C4-2B (cell line): ENCODE measurements around the gene DPP7.

Experiments
- H3K27ac ChIP-seq: fragments of 450-650 bp; 2 replicates; pipeline ENCODE4 v1.5.1; 2017
- CTCF ChIP-seq: fragments of 450-650 bp; conservative IDR thresholded peaks from 2 replicates; pipeline ENCODE4 v1.5.1; 2017; ENCODE audit warnings: mild to moderate bottlenecking
- ZFX ChIP-seq: fragments of 450-650 bp; IDR thresholded peaks from 2 replicates; pipeline ENCODE4 v1.6.1; 2017

DPP7 gene

DNA sequence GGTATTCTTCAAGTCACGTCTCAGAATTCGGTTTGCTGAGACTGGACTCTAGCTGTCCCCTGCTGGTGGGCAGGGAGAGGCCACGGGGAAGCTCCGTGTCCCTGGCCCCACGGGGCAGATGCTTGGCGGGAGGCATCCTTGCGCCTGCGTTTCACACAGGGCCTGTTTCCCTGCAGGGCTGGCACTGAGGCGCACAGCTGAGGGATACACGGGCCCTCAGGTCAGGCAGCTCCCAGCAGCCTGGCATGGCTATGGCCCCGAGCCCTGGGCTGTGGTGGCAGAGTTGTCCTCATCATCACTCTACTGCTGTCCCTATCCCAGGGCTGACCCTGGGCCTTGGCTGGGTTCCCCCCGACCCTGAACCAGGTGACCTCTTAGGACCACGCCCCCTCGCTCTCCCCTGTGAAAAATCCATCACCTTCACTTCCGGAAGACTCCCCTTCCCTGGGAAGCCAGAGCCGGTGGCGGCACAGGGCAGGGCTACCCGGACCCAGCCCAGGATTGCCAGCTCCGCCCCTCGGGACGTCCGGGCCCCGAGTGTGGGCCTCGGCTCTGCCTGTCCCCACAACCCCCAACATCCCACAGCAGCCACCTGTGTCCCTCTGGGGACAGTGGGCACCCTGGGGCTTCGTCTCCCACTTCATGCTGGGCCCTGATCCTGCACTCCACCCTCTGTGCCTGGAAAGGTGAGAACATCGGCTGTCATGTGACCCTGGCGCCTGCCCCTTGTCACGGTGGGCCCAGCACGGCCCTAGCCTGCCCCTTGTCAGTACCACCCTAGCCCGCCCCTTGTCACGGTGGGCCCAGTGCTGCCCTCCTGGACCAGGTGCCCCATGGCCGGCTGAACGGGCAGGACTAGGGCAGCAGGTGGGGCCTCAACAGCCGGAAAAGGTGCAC lies 5.0 kb downstream of the DPP7 start:
- TF ChIP-seq CTCF (no peak), ZFX (no peak)
- no peak overlapping the region for H3K27ac ChIP-seq

GRCh38 chr9:137108608-137109249 lies 5.8 kb downstream of the DPP7 start:
- TF ChIP-seq ZFX (no peak), CTCF (no peak)
- H3K27ac ChIP-seq: no peak overlapping the region

GRCh38 chr9:137107982-137108381 lies 6.6 kb downstream of the DPP7 start:
- no peak for TF ChIP-seq ZFX
- no peak for TF ChIP-seq CTCF

DNA sequence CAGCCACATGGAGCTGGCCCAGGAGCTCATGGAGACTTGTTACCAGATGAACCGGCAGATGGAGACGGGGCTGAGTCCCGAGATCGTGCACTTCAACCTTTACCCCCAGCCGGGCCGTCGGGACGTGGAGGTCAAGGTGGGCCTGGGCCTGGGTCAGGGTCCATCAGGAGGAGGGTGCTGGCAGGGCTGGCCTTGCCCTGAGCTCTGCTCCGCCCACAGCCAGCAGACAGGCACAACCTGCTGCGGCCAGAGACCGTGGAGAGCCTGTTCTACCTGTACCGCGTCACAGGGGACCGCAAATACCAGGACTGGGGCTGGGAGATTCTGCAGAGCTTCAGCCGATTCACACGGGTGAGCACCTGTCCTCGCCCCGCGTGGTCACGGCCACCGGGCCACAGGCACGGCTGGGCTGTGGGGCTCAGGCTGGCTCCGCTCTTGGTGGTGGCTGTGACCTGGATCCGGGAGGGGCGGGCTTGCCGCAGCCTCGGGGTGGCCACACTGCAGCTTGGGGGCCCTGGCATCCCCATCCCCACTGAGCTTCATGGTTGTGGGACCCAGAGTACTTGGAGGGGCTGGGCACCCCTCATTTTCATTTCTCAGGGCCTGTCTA lies 7.1 kb downstream of the DPP7 start:
- peak overlapping the region; percentile 20; the same call in 1 of the 2 replicates for H3K27ac ChIP-seq
- TF ChIP-seq ZFX (no peak), CTCF (no peak)

More at GRCh38 chr9:137107982-137108381, 6.6 kb downstream of the DPP7 start:
- peak overlapping the region; percentile 20; the same call in 1 of the 2 replicates for H3K27ac ChIP-seq

DNA sequence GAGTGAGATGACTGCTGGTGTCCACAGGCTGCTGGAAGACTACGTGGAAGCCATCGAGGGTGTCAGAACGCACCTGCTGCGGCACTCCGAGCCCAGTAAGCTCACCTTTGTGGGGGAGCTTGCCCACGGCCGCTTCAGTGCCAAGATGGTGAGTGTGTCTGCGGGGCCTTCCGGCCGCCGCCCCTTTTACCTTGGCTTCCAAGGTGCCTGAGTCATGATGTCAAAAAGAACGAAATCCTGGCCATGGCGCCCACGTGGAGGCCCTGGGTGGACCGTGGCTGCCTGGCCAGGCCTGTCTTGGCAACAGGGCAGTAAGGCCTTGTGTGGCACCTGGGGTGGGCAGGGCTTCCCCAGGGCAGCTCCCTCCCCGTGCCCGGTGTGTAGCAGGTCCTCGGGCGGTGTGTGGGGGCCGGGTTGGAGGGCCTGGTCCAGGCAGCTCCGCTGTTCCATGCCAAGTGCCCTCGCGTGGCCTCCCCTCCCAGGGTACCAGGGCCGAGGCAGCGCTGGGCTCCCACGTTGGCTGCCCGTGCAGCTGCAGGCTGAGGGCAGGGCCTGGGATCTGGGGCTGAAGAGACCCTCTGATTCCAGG lies 7.8 kb downstream of the DPP7 start:
- H3K27ac ChIP-seq: peak overlapping the region; percentile 20; the same call in 1 of the 2 replicates
- TF ChIP-seq ZFX (no peak), CTCF (no peak)

DNA sequence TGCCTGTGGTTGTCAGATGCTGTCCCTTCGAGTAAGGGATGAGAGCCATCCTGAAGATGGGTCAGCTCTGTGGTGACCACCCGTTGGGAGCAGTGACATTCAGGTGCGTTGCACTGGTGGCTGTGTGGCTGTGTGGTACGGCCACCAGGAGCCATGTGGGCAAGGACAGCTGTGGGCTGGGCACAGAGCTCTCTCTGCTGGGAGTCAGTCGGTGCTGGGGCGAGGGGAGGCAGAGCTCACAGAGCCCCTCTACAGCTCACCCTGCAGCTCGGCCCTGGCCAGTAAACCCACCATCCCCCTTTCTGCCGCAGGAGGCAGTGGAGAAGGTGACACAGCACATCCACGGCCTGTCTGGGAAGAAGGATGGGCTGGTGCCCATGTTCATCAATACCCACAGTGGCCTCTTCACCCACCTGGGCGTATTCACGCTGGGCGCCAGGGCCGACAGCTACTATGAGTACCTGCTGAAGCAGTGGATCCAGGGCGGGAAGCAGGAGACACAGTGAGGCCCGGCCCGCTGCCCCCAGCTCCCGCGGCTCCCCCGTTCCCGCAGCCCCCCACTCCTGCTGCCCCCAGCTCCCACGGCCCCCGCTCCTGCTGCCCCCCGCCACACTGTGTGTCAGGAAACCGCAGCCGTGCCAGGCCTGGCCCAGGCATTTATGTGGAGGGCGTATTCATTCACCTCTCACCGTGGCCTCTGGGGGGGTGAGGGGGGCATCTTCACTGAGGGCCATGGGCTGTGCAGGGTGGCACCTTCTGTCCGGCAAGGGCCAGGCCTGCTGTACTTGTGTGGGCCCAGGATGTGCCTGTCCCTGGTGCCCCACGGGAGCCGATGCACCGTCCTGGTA lies 8.5 kb downstream of the DPP7 start:
- TF ChIP-seq ZFX (no peak), CTCF (no peak)
- H3K27ac ChIP-seq: no peak overlapping the region
